Stimulated activated CD4-positive, alpha-beta T cell treated with anti-CD3 and anti-CD28 coated beads, Interleukin-12 subunit alpha, Interleukin-12 subunit beta, amount 100 ng/mL, for 24 hours (primary cell): ENCODE results near the gene RIPK4.
"Not testable (repeated sequence)": the region's sequence is repeated elsewhere in the genome, so short reads cannot be mapped to it uniquely, and the experiment has no call there.

ENCODE experiments used
- DNase-seq, 2 experiments: peaks; one replicate each; pipeline ENCODE4 v3.0.0-alpha.2; 2020; ENCODE audit warnings: low read depth in 2 of 2

Gene RIPK4

DNA sequence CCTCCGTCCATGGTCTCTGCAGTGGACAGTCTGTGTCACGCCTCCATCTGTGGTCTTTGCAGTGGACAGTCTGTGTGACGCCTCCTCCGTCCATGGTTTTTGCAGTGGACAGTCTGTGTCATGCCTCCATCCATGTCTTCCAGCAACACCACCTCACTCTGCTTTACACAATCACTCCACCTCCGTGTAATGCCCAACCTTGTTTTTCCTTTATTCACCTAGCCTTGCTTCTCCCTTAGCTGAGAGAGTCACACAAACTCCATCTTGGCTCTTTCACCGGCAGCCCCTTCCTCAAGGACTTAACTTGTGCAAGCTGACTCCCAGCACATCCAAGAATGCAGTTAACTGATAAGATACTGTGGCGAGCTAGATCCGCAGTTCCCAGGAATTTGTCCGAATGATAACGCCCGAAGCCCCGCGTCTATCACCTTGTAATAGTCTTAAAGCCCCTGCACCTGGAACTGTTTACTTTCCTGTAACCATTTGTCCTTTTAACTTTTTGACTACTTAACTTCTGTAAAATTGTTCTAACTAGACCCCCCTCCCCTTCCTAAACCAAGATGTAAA is 52.5 kb downstream of the RIPK4 start:
- not testable (repeated sequence) for DNase-seq

DNA sequence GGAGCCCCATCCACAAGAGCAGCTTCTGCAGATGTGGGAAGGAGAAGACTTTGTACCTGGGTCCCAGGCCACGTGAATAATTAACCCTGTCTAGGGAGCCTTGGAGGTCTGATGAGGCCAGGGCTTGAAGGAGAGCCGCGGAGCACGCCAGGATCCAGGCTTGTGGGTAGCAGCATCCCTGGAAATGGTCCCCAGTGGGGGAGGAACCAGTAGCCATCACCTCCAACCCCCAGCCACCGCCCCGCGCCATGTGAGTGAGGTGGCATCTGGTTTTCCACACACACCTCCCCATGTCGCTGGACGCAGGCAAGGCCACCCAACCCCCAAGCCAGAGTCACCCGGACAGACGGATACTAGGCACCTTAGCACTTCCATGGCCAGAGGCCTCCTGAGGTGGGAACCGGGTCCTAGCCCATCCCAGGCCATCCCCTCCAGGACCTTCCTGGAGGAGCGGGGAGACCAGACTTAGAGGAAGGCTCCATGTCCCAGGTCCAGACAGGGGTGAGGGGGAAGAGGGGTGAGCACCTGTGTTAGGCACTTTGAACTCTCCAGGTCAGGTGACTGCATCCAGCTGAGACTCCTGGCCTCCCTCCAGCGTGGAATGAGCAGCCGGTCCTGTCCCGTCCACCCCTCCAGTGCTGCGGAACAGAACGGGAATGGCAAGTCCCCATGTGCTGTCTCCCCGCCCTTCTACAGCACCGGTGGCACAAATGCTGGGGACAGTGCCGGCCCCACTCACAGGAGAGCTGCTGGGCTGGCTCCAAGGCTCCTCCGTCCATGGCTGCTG is 53.2 kb downstream of the RIPK4 start:
- DNase-seq, result no peak

DNA sequence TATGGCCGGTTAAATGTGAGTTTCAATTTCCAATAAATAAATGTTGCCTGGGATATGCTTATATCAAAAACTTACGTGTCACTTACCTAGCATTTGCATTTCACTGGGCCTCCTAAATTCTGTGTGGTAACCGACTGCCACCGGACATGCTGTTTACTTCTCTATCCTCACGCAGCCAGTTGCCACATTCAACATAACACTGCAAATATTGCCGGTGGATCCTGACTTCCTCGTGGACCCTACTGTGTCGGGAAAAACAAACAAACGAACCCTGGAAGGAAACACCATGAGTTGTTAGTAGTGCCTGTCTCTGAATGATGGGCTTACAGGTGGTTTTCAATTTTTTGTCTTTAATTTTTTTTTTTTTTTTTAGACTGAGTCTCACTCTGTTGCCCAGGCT is 54.1 kb downstream of the RIPK4 start:
- DNase-seq, result no peak

DNA sequence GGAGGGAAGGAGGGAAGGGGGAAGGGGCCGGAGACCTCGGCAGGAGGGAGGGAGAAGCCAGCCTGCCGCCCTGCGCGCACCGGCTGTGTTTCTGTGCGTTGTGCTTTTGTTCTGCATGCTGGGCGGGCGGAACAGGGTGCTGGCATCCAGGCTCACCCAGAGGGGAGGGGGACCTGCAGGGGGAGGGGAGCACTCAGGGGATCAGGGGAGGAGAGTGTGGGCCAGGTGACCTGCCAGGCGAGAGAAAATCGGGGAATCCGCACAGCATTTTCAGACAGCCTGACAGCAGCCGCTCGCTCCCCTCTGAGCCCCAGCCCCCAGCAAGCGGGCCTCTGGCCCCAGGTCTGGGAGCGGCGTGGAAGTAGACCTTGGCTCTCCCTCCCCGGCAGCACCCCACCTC is 54.7 kb downstream of the RIPK4 start:
- DNase-seq, result no peak

DNA sequence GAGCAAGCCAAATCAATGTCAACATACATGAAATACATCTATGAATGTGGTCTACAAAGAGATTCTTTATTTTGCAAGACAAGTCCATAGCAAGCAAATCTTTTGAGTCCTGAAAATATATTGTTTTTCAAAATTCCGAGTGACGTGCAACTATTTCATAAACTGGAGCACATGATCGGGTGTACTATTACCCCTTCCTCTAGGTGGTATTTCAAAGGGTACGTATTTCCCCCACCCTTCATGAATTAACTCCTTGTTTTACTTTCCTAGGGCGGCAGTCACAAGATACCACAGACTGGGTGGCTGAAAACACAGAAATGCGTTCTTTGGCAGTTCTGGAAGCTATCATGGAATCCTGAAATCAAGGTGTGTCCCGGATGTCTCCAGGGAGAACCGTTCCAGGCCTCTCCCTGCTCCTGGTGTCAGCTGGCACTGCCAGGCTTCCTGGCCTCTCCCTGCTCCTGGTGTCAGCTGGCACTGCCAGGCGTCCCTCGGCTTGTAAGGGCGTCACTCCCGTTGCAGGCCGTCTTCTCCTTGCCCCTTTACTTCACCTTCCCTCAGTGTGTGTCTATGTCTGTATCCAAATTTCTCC is 55.3 kb downstream of the RIPK4 start:
- no peak for DNase-seq

DNA sequence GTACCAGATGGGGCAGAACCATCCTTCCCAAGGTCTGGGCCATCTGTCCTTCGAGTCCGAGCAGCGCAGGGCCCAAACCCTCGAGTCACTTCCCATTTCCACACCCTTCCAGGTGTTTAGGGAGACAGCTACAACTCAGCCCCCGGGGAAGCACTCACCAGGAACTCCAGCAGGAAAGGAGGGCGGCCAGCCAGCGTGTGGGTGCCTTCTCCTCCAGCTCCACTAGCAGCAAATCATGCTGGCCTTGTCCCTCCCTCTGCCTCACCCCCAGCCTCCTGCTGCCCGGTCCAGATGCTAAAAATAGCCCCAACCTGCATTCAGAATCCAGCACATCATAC is 56.1 kb downstream of the RIPK4 start:
- no peak for DNase-seq

DNA sequence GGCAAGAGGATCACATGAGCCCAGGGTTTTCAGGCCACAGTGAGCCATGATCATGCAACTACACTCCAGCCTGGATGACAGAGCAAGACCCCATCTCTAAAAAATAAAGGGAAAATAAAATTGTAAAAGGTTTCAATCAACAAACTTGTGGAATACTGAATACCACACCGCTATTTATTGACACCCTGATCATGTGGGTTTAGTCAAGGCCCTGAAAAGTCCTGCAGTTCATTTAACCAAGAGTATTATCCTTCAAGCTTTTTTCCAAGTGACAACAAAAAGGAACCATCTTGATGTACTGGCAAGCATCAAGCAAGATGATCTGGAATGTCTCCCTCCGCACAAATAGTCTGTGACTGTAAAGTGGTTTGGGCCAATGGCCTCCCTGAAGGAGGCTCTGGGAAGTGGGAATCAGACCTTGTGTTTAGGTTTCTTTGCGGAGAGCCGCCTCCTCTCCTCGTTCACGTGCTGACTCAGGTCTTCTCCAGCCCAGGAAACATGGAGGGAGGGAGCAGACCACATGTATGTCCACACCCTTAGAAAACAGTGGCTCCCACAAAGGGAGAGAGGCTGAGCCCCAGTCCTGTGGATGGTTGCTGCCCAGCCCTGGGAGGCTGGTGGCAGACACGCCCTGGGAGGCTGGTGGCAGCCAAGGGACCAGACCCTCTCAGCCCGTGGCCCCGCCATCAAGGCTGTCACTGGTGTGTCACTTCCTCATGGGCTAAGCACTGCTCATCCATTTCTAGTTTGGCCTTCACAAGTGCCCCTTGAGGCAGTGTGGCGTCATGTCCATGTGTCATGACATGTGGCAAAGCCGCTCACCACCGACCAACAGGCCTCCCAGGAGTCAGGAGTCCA is 56.7 kb downstream of the RIPK4 start:
- DNase-seq, result no peak

DNA sequence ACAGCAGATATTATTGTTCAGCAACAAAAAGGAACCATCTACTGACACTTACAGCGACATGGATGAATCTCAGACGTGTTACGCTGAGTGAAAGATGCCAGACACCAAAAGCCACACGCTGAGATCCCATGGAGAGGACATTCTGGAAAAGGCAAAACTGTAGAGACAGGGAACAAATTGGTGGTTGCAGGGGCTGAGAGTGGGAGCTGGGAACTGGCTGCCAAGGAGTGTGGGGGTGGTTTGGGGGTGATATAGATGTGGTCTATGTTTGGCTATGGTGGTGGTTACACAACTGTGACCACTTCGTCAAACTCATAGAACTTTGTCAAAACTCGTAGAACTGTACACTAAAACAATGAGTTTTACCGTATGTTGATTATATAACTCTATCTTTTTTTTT is 57.7 kb downstream of the RIPK4 start:
- DNase-seq, result no peak

DNA sequence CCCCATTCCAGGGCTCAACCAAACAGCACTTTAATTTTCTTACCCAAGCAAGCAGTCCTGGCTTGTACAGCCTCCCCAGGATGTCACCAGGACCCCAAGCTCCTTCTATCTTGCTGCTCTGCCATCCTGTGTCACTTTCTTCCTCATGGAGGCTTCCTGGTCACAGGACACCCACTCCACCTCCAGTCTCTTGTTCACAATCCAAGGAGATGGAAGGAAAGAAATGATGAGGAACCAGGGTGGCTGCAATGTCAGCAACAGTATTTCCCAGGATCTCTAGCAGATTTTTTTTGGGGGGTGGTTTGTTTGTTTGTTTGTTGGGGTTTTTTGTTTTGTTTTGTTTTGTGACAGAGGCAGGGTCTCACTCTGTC is 58.9 kb downstream of the RIPK4 start:
- no peak for DNase-seq

DNA sequence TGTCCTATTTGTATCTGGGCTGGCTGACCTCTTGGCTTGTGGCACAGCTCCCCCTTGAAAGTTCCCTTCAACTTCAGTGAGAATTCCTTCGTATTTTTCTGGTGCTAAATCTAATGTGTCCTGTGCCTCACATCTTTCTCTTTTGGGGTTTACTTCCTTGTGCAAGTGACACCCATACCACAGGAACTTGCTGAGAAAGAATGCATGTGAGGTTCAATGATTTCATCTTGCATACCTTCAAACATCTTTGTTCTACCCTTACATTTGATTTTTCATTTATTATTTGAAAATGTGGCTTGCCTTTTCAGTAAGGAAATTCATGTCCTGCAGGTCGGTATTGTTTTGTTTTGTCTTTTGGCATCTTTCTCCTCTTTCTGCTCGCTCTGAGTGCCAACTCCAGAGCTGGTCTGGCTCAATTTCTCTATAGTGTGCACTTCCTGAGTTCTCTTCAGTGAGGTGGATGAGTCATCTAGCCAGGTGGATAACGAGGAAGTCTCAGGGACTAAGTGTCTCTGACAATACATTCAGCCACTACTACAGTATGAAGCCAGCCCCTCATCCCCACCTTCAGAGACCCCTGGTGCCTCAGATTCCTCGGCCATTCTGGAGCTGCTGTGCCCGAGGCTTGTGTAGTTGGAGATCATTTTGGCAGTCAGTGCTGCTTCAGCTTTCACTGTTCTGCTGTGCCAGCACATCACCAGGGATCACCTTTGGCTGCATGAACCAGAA is 59.5 kb downstream of the RIPK4 start:
- DNase-seq, result no peak

DNA sequence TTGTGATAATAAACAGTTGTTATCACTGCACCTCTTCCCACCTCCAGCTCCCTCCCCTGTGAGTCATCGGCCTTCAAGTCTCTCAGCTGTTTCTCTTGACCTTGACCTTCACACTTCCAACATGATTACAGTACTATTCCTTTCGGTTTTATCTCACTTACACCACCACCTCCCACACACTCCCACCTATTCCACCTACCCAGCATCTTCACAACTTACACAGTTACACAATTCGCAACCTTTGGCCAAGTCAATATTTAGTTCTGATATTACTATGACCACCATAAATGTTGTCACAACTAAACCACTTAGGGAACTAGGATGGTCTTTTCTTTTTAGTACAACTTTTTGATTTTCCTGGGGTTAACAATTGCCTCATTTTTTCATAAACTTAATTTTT is 60.2 kb downstream of the RIPK4 start:
- DNase-seq, result no peak

DNA sequence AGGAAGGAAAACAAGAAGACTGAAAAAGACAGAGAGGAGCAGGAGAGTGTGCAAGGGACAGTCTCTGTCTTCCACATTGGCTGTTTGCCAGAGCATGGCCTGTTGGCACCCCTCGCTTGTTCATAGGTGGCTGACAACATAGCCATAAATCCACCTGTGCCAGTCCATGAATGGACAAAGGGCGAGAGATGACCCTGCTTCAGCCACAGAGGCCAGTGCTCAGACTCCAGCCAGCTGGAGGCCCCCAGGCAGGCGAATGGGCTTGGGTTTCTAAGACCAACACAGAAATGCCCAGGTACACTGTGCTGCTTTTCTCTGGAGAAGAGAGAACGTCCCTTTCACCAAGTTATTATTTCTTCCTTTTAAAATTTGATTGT is 60.6 kb downstream of the RIPK4 start:
- DNase-seq, result no peak

DNA sequence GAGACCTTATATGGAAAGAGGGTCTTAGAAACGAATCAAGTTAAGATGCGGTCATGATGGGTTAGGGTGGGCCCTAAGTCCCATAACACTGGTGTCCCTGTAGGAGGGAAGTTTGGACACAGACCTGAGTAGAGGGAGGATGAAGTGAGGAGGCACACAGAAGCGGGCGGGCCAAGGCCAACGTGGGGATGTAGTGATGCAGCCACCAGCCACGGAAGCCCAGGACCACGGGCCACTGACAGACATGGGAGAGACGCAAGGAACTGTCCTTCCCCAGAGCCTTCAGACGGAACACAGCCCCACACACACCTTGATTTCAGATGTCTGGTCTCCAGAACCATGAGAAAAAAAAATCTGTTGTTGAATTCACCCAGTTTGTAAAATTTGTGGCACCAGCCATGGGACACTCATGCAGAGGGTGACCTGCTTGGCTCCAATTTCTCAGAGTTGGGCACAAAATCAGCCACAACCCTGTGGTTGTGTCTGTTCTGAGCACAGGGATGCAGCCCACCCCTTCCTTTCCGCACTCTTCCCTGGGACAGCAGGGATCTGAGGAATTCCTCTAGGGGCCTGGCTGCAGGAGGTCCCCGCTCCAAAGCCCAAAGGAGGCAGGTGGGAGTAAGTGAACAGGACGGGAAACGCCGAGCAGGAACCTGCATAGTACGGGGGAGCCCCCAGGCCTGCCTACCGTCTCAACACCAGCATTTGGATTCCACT is 61.1 kb downstream of the RIPK4 start:
- DNase-seq, result no peak

DNA sequence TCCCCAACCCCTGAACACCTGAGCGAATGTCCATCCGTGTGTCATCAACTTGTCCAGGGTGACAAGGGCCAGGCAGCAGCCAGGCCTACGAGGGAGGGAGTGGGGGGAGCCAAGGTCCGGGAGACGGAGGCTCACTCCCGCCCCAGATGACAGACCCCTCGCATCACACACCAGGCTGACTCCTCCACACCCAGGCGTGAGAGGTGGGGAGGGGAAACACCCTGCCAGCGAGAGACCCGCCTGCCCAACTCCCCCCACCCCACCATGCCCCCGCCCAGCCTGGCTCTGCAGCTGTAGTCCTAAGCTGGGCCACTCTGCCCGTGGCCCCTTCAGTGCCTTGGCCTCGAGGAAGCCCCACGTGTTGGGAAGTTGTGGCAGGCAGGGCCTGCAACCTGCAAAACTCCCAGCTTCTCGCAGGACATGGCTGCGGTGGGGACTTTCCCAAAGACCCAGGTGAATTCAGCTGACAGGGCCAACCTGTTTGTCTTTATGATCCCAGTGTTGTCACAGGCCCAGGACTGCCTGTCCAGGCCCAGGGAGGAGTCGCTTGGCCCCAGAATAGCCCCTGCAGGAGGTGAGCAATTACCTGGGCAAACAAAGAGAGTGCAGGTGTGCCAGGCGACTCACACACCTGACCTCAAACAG is 62.9 kb downstream of the RIPK4 start:
- DNase-seq, result no peak

DNA sequence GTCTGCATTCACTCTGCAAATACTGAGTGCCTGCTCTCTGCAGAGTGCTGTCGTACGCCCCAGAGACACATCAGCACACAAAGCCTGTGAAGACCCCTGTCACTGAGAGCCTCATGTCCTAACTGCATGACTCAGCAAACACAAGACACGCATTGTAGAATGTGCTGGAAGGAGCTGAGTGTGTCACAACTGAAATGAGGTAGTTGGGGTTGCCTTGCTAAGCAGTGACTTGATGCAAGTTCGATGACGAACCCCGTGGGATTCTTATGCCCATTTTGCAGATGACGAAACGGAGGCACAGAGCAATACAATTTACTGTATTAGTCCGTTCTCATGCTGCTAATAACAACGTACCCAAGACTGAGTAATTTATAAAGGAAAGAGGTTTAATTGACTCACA is 65.1 kb downstream of the RIPK4 start:
- DNase-seq, result no peak

DNA sequence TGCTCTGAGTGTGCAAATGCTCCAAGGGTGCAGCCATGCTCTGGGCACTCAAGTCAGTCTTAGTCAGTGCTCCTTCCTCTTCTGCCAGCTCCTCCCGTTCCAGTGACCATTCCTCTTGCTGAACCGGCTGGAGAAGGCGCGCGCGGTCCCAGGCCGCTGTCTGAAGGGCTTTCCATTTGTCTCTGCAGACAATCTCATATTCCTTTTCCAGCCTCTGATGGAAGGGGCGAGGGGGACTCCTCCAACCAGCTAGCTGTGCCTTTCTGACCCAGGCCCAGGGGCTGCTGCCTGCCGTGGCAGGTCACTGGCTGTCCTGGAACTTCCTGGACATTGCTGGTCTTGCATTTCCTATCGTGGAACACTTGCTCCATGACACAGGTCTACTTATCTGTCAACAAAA is 67.5 kb downstream of the RIPK4 start:
- DNase-seq, result no peak

DNA sequence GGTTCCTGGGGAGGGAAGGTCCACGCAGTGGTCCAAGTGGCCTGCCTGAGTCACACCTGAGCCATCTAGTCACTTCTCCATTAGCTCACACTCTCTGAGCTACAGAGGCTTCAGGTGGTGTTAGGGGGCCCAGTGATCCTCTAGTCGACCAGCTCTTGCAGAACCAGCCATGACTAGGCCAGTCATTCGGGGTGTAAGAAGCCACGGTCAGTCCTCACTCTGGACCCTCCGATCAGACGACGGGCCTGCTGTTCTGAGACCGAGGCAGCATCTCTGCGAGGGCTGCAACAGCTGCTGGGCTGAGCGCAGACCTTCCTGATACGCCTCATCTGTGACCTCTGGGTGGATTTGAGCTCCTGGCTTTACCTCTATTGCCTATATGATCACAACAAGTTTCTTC is 68.8 kb downstream of the RIPK4 start:
- DNase-seq, result no peak

DNA sequence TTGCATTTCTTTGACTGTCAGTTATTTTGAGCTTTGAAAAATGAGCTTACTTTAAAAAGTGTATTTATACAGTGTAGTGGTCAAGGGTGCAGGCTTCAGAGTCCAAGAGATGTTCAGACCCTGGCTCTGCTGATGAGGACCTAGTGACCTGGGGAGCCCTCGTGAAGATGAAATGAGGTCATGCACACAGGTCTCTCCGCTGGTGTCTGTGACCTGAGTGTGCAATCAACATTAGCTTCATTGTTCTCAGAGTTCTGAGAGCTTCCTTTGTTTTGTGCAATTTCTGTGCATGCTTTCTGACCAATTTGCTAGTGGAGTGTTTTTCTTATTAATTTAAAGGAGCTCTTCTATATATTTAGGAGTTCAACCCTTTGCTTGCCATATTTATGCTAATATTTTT is 71.3 kb downstream of the RIPK4 start:
- DNase-seq, result no peak

DNA sequence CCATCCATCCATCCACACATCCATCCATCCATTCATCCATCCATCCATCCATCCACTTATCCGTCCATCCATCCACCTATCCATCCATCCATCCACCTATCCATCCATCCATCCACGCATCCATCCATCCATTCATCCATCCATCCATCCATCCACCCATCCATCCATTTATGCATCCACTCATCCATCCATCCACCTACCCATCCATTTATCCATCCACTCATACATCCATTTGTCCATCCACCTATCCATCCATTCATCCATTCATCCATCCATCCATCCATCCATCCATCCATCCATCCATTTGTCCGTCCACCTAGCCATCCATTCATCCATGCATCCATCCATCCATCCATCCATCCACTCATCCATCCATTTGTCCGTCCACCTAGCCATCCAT is 72.8 kb downstream of the RIPK4 start:
- DNase-seq, result not testable (repeated sequence)

DNA sequence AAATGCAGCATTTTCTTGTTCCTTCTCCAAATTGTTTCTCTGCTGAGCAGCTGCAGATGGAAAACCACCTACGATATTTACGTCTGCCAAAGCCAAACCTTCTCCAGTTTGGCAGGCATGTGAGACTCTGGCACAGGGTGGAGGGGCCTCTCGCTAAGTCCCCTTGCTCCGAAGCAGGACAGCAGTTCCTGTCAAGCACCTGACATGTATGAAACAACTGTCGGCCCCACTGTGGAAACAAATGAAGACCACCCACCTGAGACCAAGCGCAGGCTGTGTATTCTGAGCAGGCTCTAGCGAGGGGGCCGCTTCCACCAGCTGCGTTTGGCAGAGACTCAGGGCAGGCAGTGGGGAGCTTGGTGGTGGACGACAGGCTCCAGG is 74.7 kb downstream of the RIPK4 start:
- no peak for DNase-seq
